Cardiac fibroblast (primary cell): ENCODE results near the gene KIAA1217.
"Not testable (repeated sequence)": the region's sequence is repeated elsewhere in the genome, so short reads cannot be mapped to it uniquely, and the experiment has no call there.

ENCODE experiments used
- DNase-seq, 2 donors: peaks; one replicate each; pipeline versions ENCODE4 v3.0.0 to v3.0.0-alpha.2; 2010; ENCODE audit warnings: low read depth in 2 of 2
- H3K4me3 ChIP-seq, 2 donors: replicated peaks in 1 of 2; 1 replicate in 1 of 2; 2 replicates in 1 of 2; pipeline ENCODE4 v1.5.1; 2011; ENCODE audit warnings: low read depth in 2 of 2, low read length in 2 of 2, mild to moderate bottlenecking in 2 of 2, moderate library complexity in 1 of 2
- TF ChIP-seq, protein P1 (sequence below): IDR thresholded peaks from one replicate; pipeline ENCODE4 v1.5.1; 2011; ENCODE audit warnings: low read depth, mild to moderate bottlenecking, low read length, inconsistent platforms

The KIAA1217 gene

DNA sequence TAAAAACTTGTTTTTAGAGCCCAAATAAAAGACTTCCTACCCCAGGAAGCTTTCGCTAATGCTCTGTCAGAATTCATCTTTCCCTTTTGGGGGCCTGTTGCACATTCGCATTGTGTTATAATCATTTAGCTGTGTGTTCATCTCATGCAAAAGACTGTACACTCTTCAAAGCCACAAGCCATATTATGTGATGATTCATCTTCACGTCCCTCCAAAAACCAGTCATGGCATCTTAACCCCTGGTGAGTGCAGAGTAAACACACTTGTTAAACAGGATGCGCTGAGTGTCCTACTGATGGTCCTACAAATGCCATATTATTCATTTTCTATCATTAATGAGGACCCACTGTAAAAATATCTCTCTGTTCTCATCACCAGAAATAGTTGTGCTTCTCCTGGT is 235.4 kb downstream of the KIAA1217 start:
- H3K4me3 ChIP-seq = no peak overlapping the region
- peak in 1 of 2 donors; percentile 86 for DNase-seq
- TF ChIP-seq, protein P1, sequence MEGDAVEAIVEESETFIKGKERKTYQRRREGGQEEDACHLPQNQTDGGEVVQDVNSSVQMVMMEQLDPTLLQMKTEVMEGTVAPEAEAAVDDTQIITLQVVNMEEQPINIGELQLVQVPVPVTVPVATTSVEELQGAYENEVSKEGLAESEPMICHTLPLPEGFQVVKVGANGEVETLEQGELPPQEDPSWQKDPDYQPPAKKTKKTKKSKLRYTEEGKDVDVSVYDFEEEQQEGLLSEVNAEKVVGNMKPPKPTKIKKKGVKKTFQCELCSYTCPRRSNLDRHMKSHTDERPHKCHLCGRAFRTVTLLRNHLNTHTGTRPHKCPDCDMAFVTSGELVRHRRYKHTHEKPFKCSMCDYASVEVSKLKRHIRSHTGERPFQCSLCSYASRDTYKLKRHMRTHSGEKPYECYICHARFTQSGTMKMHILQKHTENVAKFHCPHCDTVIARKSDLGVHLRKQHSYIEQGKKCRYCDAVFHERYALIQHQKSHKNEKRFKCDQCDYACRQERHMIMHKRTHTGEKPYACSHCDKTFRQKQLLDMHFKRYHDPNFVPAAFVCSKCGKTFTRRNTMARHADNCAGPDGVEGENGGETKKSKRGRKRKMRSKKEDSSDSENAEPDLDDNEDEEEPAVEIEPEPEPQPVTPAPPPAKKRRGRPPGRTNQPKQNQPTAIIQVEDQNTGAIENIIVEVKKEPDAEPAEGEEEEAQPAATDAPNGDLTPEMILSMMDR = no peak

DNA sequence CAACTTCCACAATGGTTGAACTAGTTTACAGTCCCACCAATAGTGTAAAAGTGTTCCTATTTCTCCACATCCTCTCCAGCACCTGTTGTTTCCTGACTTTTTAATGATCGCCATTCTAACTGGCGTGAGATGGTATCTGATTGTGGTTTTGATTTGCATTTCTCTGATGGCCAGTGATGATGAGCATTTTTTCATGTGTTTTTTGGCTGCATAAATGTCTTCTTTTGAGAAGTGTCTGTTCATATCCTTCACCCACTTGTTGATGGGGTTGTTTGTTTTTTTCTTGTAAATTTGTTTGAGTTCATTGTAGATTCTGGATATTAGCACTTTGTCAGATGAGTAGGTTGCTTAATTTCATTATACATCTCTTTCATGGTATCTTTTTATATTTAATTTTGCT is 237.0 kb downstream of the KIAA1217 start:
- H3K4me3 ChIP-seq, DNase-seq: not testable (repeated sequence)

DNA sequence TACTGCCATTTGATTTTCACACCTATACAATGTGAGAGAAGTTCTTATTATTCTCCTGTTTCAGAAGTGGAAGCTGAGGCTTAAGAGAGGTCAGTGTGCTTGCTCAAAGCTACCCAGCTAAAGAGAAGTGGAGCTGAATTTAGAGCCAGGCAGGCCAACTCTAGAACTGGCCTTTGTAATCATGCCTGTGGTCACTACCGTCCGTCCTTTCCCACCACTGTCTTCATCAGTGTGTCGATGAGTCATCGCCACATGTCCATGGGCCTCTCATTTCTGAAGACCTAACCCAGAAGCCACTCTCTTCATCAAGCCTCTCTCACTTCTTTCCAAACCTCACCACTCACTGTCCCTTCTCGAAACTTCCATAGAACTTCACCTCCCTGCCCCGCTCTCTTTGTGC is 237.8 kb downstream of the KIAA1217 start:
- H3K4me3 ChIP-seq = no peak overlapping the region
- peak; percentile 78 to 92 for DNase-seq
- TF ChIP-seq, protein P1 = no peak

DNA sequence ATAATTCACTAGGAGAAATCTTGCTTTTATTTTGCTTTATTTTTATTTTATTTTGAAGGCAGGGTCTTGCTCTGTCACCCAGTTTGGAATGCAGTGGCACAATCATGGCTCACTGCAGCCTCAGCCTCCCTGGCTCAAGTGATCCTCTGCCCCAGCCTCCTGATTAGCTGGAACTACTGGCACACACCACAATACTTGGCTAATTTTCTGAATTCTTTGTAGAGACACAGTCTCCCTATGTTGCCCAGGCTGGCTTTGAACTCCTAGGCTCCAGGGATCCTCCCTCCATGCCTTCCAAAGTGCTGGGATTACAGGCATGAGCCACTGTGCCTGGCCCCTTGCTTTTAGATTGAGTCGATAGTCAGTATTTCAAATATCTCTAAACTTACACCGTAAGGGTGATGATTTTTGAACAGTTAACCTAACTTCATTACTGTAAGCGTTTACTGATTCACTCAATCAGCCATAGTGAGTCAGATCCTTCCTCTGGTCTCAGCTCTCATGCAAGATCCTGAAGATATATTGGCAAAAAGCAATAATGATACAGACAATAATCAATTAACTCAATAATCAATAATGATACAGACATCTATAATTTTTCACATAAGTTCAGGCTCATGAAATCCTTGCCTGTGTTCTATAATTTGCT is 239.5 kb downstream of the KIAA1217 start:
- peak in 1 of 2 donors; percentile 67 for DNase-seq
- H3K4me3 ChIP-seq = no peak overlapping the region
- TF ChIP-seq, protein P1 = no peak

DNA sequence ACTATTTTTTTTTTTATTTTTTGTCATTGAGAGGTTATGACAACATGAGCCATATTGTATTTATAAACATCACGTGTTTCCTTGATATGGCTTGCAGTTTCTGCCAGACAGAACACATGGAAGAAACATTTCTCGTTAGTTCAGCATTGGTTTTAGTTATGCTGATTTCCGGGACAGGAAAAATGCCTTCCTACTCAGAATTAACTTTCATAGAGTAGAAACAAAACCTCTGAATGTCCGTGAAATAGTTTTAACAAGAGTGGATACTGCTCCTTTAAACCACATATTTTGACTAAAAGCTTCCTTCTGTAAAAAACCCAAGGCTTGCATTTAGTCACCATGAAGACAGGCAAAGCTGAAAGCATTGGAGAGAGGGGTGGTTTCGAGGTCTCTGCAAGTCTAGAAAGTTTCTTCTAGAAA is 240.4 kb downstream of the KIAA1217 start:
- TF ChIP-seq, protein P1 = no peak
- peak; percentile 52 to 63 for DNase-seq
- H3K4me3 ChIP-seq = peak overlapping the region in 1 of 2 donors; percentile 15

DNA sequence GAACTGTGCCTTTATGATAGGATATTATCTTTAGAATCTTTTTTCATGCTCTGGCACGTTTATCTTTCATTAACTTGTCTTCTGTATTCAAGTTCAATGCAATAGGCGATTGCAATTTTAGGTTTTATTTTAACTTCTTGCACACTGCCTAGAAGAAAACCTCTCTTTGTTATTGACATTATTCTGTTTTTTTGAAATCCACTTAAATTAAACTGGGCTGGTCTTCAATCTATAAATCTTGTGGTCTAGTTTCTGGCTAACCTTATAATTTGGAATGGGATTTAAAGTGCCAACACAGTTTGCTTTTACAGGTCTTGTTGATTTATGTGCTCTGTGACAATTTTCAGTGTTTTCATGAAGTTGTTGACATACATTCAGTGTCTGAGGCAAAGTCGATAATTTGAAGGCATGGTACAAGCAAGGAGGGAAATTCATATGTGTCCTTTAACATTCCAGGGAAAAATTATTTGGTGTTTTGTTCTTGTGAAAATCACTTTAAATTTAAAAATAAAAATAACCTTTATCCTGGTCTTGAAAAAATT is 240.9 kb downstream of the KIAA1217 start:
- TF ChIP-seq, protein P1 = no peak
- peak overlapping the region in 1 of 2 donors; percentile 15 for H3K4me3 ChIP-seq
- no peak for DNase-seq

DNA sequence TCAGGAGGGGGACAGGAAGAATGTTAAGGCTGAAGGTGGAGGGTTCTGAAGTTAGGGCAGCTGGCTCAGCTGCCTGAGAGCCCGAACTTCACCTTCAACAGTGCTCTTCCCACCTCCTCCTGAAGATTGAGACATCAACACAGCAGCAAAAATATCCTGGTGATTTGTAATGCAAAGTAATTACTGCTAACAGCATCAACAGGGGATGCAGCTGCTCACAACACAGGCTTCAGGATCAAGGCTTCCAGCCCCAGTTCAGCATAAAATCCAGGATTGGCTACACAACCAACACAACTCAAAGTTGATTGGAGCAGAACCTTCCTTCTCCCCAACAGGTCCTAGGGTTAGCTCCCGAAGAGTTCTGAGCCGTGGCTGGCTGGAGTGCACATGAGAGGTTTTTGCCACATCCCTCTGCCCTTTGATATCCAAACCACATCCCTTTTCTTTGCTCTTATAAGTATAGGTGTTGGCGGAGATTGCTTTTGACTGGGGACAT is 242.4 kb downstream of the KIAA1217 start:
- no peak for DNase-seq
- TF ChIP-seq, protein P1 = no peak
- H3K4me3 ChIP-seq = no peak overlapping the region
